Measurements from ENCODE around the gene UBD.

DNA sequence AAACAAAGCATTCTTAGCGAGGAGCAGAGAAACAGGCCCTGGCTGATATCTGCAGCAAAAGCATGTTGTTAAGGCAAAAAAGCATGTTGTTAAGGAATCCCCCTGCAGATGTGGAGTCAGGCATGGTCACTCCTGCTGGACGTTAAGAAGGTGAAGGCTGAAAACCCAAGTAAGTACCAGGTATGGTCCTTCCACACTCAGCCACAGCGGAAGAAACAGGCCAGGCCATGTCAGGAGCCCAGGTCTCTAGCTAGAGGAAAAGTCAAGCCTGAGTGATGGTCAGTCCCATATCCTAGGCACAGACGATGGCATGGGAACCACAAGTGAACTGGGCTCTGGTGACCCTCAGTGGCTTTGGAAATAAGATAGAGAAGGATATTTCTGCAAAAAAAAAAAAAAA, 39.3 kb downstream of the UBD start:
- TF ChIP-seq TCF7 (IDR thresholded peaks at IDR 0.05; ENCODE audit: low read depth) (no peak), ZNF124 (CRISPR knock-in tag; IDR thresholded peaks at IDR 0.05) (no peak), PHF8 (CRISPR knock-in tag; IDR thresholded peaks at IDR 0.05) (no peak), FIP1L1 (IDR thresholded peaks at IDR 0.05; ENCODE audit: borderline replicate concordance, insufficient read depth, low read depth, low read length) (no peak), ZNF737 (CRISPR knock-in tag; IDR thresholded peaks at IDR 0.05; ENCODE audit: borderline replicate concordance) (no peak), RFX5 (IDR thresholded peaks at IDR 0.05; ENCODE audit: low read depth, low read length) (no peak), ZNF660 (CRISPR knock-in tag; IDR thresholded peaks at IDR 0.05; ENCODE audit: borderline replicate concordance, low read depth) (no peak)
- TF ChIP-seq, protein P1, sequence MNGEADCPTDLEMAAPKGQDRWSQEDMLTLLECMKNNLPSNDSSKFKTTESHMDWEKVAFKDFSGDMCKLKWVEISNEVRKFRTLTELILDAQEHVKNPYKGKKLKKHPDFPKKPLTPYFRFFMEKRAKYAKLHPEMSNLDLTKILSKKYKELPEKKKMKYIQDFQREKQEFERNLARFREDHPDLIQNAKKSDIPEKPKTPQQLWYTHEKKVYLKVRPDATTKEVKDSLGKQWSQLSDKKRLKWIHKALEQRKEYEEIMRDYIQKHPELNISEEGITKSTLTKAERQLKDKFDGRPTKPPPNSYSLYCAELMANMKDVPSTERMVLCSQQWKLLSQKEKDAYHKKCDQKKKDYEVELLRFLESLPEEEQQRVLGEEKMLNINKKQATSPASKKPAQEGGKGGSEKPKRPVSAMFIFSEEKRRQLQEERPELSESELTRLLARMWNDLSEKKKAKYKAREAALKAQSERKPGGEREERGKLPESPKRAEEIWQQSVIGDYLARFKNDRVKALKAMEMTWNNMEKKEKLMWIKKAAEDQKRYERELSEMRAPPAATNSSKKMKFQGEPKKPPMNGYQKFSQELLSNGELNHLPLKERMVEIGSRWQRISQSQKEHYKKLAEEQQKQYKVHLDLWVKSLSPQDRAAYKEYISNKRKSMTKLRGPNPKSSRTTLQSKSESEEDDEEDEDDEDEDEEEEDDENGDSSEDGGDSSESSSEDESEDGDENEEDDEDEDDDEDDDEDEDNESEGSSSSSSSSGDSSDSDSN (CRISPR knock-in tag; IDR thresholded peaks at IDR 0.05), result no peak
- TF ChIP-seq, protein P2, sequence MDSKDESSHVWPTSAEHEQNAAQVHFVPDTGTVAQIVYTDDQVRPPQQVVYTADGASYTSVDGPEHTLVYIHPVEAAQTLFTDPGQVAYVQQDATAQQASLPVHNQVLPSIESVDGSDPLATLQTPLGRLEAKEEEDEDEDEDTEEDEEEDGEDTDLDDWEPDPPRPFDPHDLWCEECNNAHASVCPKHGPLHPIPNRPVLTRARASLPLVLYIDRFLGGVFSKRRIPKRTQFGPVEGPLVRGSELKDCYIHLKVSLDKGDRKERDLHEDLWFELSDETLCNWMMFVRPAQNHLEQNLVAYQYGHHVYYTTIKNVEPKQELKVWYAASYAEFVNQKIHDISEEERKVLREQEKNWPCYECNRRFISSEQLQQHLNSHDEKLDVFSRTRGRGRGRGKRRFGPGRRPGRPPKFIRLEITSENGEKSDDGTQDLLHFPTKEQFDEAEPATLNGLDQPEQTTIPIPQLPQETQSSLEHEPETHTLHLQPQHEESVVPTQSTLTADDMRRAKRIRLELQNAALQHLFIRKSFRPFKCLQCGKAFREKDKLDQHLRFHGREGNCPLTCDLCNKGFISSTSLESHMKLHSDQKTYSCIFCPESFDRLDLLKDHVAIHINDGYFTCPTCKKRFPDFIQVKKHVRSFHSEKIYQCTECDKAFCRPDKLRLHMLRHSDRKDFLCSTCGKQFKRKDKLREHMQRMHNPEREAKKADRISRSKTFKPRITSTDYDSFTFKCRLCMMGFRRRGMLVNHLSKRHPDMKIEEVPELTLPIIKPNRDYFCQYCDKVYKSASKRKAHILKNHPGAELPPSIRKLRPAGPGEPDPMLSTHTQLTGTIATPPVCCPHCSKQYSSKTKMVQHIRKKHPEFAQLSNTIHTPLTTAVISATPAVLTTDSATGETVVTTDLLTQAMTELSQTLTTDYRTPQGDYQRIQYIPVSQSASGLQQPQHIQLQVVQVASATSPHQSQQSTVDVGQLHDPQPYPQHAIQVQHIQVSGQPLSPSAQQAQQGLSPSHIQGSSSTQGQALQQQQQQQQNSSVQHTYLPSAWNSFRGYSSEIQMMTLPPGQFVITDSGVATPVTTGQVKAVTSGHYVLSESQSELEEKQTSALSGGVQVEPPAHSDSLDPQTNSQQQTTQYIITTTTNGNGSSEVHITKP (CRISPR knock-in tag; IDR thresholded peaks at IDR 0.05; ENCODE audit: low read depth), result no peak
- TF ChIP-seq, protein P3, sequence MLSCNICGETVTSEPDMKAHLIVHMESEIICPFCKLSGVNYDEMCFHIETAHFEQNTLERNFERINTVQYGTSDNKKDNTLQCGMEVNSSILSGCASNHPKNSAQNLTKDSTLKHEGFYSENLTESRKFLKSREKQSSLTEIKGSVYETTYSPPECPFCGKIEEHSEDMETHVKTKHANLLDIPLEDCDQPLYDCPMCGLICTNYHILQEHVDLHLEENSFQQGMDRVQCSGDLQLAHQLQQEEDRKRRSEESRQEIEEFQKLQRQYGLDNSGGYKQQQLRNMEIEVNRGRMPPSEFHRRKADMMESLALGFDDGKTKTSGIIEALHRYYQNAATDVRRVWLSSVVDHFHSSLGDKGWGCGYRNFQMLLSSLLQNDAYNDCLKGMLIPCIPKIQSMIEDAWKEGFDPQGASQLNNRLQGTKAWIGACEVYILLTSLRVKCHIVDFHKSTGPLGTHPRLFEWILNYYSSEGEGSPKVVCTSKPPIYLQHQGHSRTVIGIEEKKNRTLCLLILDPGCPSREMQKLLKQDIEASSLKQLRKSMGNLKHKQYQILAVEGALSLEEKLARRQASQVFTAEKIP (CRISPR knock-in tag; IDR thresholded peaks at IDR 0.05; ENCODE audit: borderline replicate concordance), result no peak

Data from HepG2 (cell line).